ENCODE measurements around the gene ASS1.

DNA sequence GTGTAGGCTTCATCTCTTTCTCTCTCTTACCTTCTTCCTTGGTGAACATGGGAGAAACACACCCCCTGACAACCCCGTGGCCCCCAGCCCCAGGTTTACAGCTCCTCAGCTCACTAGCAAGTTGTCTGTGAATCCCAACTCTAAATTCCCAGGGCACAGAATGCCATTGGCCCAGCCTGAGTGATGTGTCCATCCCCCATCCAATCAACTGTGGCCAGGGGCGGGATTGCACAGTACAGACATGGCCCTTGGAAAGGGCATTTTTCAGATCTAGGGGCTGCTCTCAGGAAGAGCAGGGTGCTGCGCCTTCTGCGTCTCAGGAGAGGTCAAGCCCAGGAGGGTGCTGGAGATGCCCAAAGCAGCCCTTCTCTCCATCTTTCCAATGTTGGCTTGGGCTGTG is 48.2 kb upstream of the ASS1 start:
- TF ChIP-seq, protein P1, sequence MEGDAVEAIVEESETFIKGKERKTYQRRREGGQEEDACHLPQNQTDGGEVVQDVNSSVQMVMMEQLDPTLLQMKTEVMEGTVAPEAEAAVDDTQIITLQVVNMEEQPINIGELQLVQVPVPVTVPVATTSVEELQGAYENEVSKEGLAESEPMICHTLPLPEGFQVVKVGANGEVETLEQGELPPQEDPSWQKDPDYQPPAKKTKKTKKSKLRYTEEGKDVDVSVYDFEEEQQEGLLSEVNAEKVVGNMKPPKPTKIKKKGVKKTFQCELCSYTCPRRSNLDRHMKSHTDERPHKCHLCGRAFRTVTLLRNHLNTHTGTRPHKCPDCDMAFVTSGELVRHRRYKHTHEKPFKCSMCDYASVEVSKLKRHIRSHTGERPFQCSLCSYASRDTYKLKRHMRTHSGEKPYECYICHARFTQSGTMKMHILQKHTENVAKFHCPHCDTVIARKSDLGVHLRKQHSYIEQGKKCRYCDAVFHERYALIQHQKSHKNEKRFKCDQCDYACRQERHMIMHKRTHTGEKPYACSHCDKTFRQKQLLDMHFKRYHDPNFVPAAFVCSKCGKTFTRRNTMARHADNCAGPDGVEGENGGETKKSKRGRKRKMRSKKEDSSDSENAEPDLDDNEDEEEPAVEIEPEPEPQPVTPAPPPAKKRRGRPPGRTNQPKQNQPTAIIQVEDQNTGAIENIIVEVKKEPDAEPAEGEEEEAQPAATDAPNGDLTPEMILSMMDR (IDR thresholded peaks at IDR 0.05): no peak
- TF ChIP-seq POLR2AphosphoS5 (IDR thresholded peaks at IDR 0.05; ENCODE audit: low read depth, low read length) (no peak), SIN3A (IDR thresholded peaks at IDR 0.05; ENCODE audit: borderline replicate concordance, insufficient read depth, low read depth, low read length) (no peak), TCF7L2 (IDR thresholded peaks at IDR 0.05; ENCODE audit: low read depth, low read length) (no peak)
